ENCODE measurements around the gene YY1AP1. TPM values are rescaled to one million over a fixed set of nuclear protein-coding genes. Genes with fewer than 3 reads are reported as not detected.

The YY1AP1 gene
- total and polyA plus RNA-seq, 10 of the 15 experiments (the other 5 are each of a cell fraction or from before 2014, with no cell fraction given): 13.2 to 118 (median 40.5) TPM

DNA sequence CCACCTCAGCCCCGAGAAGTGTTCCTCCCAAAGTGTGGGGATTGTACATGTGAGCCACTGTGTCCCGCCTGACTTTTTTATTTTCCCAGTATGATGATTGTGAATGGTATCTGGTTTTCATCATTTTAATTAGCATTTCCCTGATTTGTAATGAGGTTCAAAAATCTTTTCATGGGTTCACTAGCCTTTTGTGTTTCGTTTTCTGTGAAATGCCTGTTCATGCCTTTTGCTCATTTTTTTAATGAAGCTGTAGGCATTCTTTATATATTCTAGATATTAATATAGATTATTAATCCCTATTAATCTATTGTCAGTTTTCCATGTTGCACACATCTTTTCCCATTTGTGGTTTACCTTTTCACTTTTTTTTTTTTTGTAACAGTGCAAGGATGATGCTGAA is 20.8 kb upstream of the YY1AP1 start (continued):
- TF ChIP-seq, protein P1, sequence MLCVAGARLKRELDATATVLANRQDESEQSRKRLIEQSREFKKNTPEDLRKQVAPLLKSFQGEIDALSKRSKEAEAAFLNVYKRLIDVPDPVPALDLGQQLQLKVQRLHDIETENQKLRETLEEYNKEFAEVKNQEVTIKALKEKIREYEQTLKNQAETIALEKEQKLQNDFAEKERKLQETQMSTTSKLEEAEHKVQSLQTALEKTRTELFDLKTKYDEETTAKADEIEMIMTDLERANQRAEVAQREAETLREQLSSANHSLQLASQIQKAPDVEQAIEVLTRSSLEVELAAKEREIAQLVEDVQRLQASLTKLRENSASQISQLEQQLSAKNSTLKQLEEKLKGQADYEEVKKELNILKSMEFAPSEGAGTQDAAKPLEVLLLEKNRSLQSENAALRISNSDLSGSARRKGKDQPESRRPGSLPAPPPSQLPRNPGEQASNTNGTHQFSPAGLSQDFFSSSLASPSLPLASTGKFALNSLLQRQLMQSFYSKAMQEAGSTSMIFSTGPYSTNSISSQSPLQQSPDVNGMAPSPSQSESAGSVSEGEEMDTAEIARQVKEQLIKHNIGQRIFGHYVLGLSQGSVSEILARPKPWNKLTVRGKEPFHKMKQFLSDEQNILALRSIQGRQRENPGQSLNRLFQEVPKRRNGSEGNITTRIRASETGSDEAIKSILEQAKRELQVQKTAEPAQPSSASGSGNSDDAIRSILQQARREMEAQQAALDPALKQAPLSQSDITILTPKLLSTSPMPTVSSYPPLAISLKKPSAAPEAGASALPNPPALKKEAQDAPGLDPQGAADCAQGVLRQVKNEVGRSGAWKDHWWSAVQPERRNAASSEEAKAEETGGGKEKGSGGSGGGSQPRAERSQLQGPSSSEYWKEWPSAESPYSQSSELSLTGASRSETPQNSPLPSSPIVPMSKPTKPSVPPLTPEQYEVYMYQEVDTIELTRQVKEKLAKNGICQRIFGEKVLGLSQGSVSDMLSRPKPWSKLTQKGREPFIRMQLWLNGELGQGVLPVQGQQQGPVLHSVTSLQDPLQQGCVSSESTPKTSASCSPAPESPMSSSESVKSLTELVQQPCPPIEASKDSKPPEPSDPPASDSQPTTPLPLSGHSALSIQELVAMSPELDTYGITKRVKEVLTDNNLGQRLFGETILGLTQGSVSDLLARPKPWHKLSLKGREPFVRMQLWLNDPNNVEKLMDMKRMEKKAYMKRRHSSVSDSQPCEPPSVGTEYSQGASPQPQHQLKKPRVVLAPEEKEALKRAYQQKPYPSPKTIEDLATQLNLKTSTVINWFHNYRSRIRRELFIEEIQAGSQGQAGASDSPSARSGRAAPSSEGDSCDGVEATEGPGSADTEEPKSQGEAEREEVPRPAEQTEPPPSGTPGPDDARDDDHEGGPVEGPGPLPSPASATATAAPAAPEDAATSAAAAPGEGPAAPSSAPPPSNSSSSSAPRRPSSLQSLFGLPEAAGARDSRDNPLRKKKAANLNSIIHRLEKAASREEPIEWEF (IDR thresholded peaks at IDR 0.05; ENCODE audit: insufficient replicate concordance, low read depth, low read length): no peak
- TF ChIP-seq KLF5 (IDR thresholded peaks at IDR 0.05; ENCODE audit: partially characterized antibody) (no peak), IRF4 (IDR thresholded peaks at IDR 0.05; ENCODE audit: low read depth, low read length) (no peak), HDAC6 (IDR thresholded peaks at IDR 0.05; ENCODE audit: unreplicated experiment) (no peak), RCOR1 (conservative IDR thresholded peaks at IDR 0.05; ENCODE audit: low read depth, low read length) (no peak), RAD51 (IDR thresholded peaks at IDR 0.05) (no peak), FOXM1 (IDR thresholded peaks at IDR 0.05; ENCODE audit: low read depth, low read length) (no peak), SREBF2 (IDR thresholded peaks at IDR 0.05; ENCODE audit: low read length) (no peak), CHD2 (IDR thresholded peaks at IDR 0.05; ENCODE audit: borderline replicate concordance, low read depth, low read length) (no peak)
- TF ChIP-seq, protein P2, sequence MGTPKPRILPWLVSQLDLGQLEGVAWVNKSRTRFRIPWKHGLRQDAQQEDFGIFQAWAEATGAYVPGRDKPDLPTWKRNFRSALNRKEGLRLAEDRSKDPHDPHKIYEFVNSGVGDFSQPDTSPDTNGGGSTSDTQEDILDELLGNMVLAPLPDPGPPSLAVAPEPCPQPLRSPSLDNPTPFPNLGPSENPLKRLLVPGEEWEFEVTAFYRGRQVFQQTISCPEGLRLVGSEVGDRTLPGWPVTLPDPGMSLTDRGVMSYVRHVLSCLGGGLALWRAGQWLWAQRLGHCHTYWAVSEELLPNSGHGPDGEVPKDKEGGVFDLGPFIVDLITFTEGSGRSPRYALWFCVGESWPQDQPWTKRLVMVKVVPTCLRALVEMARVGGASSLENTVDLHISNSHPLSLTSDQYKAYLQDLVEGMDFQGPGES (IDR thresholded peaks at IDR 0.05): no peak
- TF ChIP-seq, protein P3, sequence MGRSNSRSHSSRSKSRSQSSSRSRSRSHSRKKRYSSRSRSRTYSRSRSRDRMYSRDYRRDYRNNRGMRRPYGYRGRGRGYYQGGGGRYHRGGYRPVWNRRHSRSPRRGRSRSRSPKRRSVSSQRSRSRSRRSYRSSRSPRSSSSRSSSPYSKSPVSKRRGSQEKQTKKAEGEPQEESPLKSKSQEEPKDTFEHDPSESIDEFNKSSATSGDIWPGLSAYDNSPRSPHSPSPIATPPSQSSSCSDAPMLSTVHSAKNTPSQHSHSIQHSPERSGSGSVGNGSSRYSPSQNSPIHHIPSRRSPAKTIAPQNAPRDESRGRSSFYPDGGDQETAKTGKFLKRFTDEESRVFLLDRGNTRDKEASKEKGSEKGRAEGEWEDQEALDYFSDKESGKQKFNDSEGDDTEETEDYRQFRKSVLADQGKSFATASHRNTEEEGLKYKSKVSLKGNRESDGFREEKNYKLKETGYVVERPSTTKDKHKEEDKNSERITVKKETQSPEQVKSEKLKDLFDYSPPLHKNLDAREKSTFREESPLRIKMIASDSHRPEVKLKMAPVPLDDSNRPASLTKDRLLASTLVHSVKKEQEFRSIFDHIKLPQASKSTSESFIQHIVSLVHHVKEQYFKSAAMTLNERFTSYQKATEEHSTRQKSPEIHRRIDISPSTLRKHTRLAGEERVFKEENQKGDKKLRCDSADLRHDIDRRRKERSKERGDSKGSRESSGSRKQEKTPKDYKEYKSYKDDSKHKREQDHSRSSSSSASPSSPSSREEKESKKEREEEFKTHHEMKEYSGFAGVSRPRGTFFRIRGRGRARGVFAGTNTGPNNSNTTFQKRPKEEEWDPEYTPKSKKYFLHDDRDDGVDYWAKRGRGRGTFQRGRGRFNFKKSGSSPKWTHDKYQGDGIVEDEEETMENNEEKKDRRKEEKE (IDR thresholded peaks at IDR 0.05): no peak
